GM12801 (cell line): Measurements from ENCODE around the gene EFHC1.

Experiments
- CTCF ChIP-seq: IDR thresholded peaks from one replicate; pipeline ENCODE4 v1.5.1; 2011; ENCODE audit warnings: control low read depth; ENCODE audit not compliant: insufficient read length; ENCODE audit errors: extremely low read depth

Gene EFHC1

GRCh38 chr6:52457096-52457495 is 37.0 kb downstream of the EFHC1 start:
- TF ChIP-seq CTCF, result no peak

DNA sequence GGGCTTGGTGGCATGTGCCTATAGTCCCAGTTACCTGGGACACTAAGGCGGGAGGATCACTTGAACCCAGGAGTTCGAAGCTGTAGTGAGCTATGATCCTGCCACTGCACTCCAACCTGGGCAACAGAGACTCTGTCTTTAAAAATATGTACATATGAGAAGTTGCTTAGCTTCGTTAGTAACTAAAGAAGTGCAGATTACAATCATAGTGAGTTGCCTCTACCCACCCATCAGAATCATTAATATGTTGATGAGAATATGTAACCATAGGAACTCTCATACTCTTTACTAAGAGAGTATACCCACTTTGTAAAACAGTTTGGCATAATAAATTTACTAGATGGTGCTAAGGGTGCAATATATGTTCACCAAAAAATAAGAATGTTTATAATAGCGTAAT is 54.0 kb downstream of the EFHC1 start:
- no peak for TF ChIP-seq CTCF

DNA sequence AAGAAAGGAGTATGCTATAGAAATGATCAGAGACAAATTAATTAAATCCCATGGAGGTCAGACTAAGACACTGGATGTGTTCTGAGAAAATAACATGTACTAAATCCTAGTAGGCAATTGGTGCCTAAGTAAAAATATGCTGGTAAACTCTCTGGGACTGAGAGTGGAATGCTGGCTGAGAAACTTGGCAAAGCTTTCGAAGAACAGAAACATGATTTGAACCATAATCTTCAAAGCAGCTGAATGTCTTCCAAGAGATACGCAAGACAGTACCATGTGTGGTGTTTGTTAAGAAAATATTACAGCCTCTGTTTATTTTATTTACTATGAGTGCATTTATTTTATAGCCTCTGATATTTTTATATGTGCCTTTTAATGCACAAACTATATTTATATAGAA is 55.2 kb downstream of the EFHC1 start:
- TF ChIP-seq CTCF, result no peak

GRCh38 chr6:52482903-52483670 is 62.9 kb downstream of the EFHC1 start:
- no peak for TF ChIP-seq CTCF

DNA sequence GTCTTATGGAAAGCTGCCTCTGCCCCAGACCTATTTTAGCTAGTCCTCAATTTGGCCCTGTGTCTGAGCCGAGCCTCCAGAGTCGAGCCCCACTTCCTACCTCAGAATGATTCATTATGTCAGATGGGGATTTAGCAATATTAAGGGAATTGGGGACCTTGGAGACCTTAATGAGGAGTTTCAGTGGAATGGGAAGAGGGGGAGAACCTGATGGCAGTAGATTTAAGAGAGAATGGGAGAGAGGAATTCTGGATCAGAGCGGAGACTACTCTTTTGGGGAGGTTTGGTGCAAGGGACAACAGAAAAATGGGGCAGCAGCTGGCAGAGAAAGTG is 63.5 kb downstream of the EFHC1 start:
- TF ChIP-seq CTCF, result no peak

DNA sequence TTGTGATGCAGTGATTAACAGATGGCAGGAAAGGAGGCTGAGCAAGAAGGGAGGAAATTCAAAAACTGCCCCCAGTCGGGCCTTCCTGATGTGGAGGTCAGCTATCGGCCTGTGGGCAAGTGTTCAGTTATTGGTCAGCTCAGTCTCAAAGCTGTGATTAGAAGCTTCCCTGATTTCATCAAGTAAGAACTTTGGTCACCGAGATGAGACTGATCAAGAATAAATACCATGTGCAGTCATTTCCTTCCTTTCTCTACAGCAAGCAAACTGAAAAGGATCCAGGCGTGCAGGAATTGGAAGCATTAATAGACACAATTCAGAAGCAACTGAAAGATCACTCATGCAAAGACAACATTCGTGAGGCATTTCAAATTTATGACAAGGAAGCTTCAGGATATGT is 69.7 kb downstream of the EFHC1 start:
- no peak for TF ChIP-seq CTCF

GRCh38 chr6:52491203-52492069 is 71.3 kb downstream of the EFHC1 start:
- TF ChIP-seq CTCF, result no peak
